HG03066 (cell line): Measurements from ENCODE around the gene PTPN13.

ENCODE experiments used
- ATAC-seq: cut with Tn5 transposase; IDR thresholded peaks from one replicate; pipeline ENCODE4 v1.9.1; 2021; ENCODE audit warnings: low read depth; ENCODE audit not compliant: unreplicated experiment

The PTPN13 gene

DNA sequence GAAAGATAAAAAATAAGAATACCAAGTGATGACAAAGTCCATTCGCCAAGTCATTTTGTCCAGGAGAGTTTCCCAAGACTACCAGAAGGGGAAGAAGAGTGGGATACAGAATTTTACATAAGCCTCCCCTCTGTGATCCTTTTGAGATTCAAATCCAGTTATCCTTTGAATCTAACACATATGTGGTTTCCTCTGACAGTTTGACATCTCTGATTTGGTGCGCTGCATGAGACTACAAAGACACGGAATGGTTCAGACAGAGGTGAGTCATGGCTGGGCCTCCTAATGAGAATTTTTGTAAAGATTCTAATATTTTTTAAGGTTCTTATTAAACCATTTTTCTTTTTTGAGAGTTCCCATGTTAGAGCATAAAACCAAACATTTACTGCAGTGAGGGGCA lies 216.7 kb downstream of the PTPN13 start:
- no peak for ATAC-seq

DNA sequence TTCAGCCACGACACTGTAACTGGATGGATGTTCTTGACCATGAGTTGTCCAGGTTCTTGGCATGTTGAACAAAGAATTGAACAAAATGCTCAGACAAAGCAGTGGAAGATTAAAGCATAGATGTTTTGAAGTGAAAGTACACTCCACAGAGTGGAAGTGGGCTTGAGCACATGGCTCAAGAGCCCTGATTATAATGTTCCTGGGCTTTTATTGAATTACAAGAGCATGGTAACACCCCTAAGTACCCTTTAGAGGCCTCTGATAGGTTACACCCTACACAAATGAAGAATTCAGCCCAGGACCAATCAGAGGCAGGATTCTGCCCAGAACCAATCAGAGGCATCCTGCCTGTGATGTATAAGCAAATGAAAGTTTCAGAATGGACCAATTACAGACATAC lies 221.5 kb downstream of the PTPN13 start:
- ATAC-seq, result no peak

DNA sequence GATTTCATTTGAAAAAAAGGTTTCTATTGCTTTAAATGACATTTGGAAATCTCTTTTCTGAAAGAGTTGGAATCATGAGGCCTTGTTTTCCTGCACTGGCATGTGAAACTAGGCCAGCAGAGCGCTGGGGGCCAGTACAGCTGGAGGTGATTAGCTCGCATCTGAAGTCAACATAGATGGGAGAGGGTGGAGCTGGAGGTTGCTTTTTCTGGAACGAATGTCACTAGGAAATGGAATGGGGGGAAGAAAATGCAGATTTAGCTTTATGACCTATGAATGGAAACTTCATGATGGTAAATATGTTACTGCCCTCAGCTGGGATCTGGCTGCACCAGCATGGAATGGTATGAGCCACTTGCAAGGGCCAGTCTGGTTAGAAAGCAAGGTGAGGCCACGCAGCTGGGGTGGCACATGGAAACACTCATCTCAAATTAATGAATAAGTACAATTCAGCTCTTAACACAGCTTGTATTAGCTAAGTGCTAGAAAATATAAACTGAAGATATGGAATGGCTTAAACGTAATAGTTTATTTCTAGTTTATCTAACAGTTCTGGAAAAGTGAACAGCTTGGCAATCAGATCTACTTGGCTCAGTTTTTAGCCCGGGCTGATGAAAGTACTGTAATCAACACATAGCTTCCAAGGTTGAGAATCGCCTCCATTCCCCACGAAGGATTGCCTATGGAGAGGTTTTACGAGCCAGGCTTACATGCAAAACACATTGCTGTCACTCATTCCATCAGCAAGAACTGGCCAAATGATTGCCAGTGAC lies 222.6 kb downstream of the PTPN13 start:
- no peak for ATAC-seq

DNA sequence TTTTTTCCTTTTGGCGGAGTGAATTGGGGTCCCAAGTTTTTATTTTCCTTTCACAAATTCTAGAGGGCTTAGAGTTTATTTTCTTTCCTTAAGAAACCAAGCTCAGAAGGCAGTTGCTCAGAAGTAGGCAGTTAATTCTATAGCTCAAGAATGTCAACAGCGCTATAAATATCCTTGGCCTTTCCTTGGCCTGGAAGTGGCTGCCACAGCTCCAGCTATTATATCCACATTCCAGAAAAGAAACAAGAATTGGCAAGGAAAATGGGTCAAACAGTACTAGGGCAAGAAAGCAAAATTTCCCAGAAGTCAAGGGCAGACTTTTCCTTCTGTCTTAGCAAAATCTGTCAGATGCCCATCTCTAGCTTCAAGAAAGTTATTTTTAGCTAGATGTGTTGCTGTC lies 224.1 kb downstream of the PTPN13 start:
- no peak for ATAC-seq

DNA sequence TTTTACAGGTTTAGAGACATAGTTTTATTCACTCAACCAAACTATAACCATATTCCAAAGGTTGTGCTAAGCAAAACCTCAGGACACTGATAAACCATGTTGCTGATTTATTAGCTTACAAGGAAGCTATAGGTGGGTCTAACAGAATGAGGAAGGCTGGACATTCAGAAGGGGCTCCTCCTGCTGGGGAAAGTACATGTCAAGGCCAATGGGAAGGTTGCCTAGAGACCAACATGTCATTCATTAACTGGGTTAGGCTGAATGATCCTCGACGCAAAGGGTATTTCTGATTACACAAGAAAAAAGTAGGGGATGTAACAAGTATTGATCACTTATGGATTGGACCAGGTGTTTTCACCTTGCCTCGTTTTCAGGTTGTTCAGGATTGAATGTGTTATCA lies 224.7 kb downstream of the PTPN13 start:
- no peak for ATAC-seq

DNA sequence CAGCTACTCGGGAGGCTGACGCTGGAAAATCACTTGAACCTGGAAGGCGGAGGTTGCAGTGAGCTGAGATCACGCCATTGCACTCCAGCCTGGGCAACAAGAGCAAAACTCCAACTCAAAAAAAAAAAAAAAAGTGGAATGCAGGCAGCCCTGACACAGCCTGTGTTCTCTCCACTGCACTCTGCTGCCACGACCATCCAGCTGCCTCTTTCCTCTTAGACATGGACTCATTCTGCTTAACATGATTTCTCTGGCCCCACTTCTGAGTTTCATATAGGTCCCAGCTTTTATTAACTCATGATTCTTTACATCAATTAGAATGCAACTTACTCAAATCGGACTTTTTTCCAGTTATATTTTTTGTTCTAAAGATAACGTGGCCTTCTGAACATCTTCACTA lies 225.4 kb downstream of the PTPN13 start:
- no peak for ATAC-seq

DNA sequence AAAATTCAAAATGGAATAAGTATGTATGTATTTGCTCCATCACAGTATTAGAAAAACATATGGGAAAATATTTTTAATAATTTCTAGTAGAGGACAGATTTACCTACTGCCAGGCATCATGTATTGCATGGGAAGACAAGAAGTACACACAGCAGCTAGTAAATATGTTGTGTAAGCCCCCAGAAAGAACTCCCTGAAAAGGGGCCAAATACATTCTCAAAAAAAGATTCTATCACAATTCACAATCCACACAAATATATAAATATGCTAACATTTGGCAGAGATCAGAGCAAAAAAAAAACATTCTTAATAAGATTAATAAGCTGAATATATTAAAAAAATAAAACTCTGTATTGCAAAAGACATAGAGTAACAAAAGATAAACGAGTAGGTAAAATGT lies 227.0 kb downstream of the PTPN13 start:
- ATAC-seq, result no peak

DNA sequence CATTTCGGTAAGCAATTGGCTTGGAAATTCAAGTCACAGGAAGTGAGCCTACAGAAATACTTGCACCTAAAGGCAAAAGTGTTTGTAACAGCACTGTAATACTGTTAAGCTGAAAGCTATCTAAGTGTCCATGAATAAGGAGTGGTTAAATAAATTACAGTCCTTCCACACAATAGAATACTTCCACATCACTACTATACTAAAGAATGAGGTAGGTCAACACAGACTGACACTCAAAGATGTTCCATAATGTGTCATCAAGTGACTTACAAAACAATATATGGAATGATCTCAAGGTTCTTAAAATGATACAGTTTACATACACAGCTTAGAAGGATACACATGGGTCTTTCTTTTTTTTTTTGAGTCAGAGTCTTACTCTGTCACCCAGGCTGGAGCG lies 228.0 kb downstream of the PTPN13 start:
- ATAC-seq, result no peak

DNA sequence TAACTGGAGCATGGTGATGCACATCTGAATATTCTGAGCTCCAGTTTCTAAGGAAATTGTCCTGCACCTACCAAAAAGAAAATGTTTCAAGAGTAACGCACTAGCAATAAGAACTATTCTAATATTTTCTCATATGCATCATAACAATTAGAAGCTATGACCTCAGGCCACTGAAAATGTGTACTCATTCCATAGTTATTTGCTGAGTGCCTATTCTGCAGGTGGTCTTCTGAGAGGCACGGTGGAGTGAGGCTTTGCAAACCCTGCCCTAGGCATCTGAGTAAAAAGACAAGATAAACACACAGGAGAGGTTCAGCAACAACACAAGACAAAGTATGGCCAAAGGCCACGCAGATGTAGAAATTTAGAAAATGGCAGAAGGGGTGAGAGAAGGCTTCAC lies 231.4 kb downstream of the PTPN13 start:
- no peak for ATAC-seq

DNA sequence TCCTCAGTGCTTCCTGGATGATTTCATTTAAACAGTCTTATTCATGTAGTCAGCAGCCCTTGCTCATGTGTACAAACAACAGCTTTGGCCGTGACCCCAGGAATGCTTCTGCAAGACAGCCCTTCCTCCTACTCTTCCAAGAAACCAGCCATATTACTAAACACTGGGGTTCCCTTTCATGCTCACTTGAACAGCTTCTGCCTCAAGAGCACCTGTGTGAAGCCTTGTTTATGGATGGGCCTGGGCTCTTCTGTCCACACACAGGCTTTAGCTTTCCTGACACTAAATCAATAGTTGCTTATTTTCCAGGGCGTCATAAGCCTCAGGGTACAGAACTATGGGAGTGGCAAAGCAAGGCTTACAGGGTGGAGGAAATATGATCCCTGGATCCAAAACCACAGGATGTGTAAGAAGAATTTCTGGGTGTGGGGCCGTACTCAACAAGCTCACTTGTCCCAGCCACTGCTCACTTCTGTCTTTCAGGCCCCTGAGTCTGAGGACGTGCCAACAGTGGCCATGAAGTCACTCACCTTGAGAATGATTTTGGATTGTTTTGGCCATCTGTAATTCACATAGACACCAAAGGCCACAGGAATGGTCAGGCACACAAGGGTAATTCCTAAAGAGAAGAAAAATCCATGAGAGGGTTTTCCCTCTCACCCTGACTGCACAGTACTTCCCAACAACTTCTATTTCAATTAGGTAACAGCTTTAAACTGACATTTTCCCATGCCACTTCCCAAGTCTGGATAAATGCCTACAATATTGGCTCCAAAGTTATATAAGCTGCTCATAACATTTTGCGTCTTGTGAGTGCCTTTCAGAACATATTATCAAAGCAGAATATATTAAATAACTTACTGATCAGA lies 237.4 kb downstream of the PTPN13 start:
- no peak for ATAC-seq

DNA sequence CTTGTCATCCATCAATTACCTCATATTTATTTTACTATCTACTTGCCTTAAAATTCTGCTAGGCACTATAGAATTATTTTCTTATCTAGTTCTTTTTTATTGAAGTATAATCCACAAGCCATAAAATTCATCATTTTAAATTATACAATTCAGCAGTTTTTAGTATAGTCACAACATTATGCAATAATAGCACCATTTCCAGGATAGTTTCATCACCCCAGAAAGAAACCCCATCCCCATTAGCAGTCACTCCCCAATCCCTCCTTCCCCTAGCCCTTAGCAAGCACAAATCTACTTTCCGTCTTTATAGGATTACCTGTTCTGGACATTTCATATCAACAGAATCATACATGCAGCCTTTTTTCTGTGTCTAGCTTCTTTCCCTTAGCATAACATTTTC lies 239.5 kb downstream of the PTPN13 start:
- no peak for ATAC-seq

DNA sequence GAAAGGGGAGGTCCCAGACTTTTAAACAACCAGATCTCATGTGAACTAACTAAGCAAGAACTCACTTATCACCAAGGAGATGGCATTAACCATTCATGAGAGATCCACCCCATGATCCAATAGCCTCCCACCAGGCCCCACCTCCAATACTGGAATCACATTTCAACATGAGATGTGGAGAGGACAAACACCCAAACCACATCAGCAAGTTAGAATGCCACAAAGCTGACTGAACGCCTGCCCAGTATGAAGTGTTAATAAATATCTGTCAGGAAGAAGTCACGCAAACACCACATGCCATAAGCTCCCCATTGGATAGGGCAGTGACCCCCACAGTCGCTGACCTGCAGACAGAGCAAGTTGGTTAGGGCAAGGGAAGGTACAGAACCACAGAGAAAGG lies 240.8 kb downstream of the PTPN13 start:
- ATAC-seq, result no peak

DNA sequence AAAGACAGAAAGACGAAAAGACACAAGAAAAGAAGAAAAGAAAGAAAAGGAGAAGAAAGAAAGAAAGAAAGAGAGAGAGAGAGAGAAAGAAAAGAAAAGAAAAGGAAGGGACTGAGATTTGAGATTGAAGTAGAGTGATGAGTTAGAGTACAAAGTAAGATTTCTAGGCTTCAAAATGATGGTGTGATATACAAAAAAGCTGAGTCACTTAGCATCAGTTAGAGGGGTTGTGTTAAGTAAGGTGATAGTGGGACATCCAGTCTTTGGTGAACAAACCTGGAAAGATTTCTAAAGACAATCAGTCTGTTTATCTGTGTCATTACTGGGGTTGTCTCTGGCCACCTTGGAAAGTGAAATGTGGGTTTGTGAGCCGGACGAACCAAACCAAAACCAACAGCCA lies 241.6 kb downstream of the PTPN13 start:
- ATAC-seq, result no peak

DNA sequence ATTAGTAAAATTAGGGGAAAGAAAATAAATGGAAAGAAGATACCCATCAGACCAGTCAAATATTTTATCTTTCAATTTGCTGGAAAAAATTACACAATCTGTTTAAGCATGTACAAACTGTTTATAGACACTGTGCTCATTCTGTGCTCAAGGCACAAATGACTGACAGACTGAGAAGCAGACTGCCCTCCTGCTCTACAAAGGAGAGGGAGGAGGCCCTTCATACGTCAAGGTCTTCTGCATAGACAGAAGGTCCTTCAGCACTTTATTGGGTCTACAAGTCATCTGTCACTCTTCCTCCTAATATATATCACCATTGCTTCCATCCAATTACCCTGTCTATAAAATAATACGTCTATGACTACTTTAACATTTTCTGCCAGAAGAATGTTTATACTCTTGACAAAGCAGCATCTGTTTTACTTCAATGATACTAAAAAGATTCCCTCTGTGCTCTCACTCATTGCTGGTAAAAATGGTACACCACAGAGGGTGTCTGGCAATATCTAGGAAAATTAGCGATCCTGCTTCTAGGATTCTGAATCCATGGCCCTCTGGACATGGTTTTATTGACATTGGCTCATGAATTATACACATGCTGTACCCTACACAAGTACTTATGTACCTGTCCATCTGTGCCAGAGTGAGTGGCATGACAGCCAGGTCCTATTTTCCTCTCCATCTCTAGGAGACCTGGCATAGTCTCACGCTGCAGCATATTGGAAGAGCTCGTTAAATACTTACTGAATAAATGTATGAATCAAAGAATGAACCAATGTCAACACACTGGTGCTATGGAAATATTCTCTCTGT lies 243.8 kb downstream of the PTPN13 start:
- no peak for ATAC-seq

DNA sequence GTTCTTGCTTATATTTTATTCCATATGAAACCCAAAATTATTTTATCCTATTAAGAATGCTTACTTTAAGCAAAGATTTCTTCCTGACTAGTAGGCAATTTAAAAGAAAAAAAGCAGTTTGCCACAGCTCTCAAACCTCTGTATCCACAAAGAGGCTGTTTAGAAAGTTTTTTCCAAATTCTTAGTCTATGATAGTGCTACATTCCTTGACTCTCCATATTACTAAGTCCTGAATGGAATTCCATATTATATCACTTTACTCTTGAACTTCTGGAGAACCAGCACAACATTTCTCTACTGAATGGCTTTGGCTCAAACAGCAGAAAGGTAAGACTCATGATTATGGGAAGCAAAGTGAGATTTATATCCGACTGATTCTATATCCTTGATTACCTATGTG lies 246.7 kb downstream of the PTPN13 start:
- ATAC-seq, result no peak

DNA sequence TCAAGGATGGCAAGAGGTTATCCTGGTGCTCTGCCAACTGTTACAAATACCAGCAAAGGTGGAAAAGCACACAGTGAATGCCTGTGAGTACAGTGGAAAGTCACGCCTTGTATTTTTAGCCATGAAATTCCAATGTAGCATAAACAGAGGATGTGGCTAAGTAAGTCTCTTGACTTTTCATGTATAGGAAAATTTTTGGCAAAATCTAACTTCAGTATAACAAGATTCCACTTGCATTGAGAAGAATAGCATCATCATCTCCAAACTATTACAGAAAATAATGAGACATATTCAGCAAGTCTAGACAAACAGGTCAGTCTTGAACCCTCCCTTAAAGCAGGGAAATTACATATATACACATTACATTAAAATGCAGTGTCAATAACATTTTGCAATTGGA lies 247.2 kb downstream of the PTPN13 start:
- ATAC-seq, result no peak

DNA sequence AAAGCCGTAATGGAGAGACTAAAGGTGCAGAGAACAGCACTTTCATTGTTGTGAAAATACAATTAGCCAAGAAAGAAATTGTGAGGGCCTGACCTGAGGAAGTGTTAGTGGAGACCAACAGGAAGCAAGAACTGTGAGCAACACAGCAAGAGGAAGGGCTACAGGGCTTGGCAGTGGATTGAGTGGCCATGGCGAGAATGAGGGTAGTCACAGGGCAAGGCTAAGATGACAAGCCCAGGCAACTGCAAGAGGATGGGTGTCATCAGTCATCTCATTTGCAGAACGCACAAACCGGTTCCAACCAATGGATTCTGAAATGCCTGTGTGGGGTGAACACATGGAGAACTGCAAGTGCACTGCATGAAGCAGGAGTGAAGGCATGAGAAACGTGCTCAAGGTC lies 251.5 kb downstream of the PTPN13 start:
- no peak for ATAC-seq

DNA sequence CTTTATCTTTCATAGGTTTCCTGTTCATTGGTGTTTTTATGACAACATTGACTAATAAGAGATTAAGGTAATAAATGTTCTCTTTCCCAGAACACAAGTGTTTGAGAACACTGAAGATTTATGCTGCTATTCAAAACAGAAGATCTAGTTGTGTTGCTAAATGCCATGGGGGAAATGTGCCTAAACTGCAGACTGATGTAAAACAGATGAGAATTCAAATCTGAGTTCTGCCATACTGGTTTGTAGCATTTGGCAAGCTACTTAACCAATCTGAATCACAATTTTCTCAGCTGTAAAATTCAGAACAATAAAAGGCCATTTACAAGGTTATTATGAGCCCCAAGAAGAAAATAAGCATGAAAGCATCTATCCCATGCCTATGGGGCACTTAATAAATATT lies 252.8 kb downstream of the PTPN13 start:
- ATAC-seq, result no peak

DNA sequence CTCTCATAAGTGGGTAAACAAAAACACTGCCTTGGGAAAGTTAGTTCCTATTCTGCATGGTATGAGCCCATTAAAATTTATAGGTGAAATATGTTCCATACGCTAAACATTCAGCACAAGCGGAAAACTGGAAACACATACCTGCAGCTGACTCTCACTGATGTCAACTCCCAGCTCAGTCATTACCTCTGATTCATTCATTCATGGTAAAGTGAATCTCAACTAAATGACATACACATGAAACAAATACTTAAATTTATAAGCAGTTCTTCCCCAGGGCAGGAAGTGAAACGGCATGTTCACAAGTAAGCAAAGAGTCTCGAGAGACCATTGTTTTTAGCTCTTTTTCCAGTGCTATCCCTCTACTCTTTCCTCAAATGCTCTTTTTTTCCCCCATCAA lies 253.5 kb downstream of the PTPN13 start:
- ATAC-seq, result no peak

DNA sequence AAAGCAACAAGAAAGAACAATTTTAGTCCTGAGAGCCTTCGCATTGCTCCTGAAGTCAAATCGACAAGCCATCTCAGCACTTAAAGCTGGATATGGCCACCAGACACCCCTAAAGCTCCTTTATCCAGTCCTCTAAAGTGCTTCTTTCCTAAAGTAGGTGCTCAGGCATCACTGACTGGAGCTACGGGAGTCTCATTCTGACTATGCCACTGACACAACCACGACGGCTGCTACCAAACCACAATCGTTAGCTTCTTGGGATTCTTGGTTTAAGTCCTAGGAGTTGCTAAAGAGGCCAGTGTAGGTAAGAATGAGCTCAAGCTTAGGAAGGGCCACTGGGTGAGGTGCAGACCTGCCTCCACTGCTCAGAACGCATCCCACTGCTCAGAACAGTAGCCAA lies 254.0 kb downstream of the PTPN13 start:
- ATAC-seq, result no peak
